Prostate gland (tissue), 2 donors: ENCODE measurements around the gene FHIT.

ENCODE experiments used
- CTCF ChIP-seq, 4 experiments: fragments of 200-600 bp in 2 of 4; fragments of 450-650 bp in 2 of 4; sonication (generic) in 2 of 4; IDR thresholded peaks; 1 replicate in 3 of 4; 2 replicates in 1 of 4; pipeline ENCODE4 v1.5.1; 2016 to 2019; ENCODE audit warnings: antibody characterized with exemption in 4 of 4, mild to moderate bottlenecking in 2 of 4, moderate library complexity in 2 of 4
- POLR2A ChIP-seq: fragments of 450-650 bp; IDR thresholded peaks from one replicate; pipeline ENCODE4 v1.6.1; 2016; ENCODE audit warnings: antibody characterized with exemption, mild to moderate bottlenecking

DNA sequence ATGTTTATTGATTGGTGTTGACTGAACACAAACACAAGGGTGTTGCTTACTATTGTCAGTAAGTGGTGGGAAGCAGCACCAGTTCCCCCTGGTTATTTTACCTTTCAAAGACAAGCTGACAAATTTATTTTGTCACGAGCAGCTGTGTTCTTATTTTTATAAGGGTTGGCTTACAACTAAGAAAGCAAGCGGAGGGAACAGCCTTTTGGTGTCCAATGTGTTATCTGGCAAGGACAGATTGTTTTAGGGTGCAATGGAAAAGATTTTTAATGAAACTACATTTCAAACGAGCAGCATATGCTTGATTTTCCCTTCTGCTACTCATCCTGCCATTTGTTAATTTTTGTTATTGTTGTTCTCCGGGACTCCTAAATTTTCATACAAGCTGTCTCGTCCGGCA, 1280.9 kb downstream of the FHIT start:
- TF ChIP-seq CTCF (IDR thresholded peaks at IDR 0.05) (no peak), POLR2A (no peak)
